CD4-positive, alpha-beta T cell treated with Interleukin-4 for 1 hour (primary cell): ENCODE measurements around the gene PTHLH.

Experiments
- DNase-seq, 2 donors: peaks; one replicate each; pipeline ENCODE4 v3.0.0-alpha.2; 2020 to 2022

PTHLH gene

GRCh38 chr12:27973487-27973890 lies 956 bp upstream of the PTHLH start:
- DNase-seq: no peak

DNA sequence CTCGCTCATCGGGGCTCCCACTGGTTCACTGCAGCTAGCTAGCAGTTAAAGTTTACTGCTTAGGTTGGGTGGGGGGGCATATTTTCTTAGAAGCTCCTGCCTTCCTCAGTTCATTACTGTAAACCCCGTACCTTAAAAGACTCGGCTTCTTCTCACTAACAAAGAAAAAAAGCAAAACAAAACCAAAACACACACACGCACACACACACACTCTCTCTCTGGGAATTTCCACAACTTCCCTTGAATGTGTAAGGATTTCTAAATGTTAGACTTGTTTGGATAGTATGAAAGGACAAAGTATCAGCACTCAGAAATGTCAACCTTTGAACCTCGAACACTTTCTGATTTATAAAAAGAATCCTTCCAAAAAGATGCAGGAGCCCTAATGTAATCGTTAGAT lies 927 bp downstream of the PTHLH start:
- no peak for DNase-seq

DNA sequence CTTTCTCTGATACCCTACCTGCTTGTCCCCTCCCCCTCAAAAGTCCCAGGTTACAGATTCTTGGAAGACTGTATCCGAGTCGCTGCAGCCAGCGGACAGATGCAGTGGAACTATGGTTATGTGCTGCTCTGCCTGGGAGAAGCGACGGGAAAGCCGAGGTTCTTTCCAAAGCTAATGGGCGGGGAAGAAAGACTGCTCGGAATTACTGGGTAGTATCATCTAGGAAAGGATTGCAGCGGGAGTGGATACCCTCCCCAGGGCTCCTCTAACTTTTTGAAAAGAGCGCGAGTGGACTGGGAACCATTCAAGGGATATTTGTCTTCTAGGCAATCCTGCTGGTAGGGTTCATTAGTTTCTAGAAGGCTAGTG lies 1.4 kb downstream of the PTHLH start:
- no peak for DNase-seq

DNA sequence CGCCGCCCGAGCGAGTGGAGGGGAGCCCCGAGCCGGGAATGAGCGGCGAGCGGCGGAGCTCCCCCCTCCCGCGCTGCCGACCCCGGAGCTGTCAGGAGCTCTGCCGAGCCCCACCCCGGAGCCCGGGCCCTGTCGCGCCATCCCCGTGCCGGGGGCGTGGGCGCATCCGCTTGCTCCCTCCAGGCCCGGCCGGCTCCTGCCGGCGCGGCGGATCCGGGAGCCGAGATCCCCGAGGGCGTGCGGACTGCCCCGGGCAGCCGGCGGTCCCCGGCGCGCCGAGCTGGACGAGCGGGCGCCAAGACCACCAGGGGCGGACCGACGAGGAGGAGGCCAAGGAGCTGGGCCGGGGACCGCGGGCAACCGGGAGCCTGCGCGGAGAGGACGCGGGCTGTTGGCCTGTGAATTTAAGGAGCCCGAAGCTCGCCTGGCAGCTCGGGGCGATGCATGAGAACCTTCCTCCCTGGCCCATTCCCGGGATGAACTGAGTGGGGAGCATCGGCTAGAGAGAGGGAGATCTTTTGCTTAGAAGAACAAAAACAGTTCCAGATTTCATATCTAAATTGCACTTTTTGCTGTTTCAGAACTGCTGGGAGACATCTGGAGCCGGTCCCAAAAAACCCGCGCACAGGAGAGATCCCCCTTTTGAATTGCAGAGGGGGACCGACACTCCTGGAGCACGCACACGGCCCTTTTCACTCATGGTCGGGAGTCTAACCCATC lies 2.0 kb downstream of the PTHLH start:
- DNase-seq: no peak

- peak; percentile 14 to 24 for DNase-seq
Observed at GRCh38 chr12:27969624-27970400, 2.7 kb downstream of the PTHLH start.

GRCh38 chr12:27968972-27969623 lies 3.4 kb downstream of the PTHLH start:
- no peak for DNase-seq

DNA sequence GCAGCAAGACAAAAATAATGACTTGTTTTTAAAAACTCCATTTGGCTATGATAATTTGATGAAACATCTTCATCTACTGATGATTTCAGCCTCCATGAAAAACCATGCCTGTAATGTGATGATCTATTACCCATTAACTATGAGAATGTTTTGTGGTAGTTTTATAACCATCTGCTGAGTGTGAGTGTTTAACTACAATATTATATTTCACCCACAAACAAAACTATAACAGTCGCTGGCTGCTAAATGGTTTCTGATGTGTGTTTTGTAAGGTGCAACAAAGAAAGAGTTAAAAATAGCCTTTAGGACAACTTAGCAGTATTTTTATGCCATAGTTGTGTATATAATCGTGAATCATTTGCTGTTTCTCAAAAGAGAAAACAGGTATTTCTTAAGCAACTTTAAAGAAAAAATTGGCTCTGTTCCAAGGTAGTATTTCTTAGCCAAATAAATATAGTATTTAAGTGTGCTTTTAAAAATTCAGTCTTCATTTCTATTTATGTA lies 4.9 kb downstream of the PTHLH start:
- no peak for DNase-seq

- DNase-seq: no peak
Observed at GRCh38 chr12:27966870-27967269, 5.7 kb downstream of the PTHLH start.

GRCh38 chr12:27965966-27966365 lies 6.6 kb downstream of the PTHLH start:
- no peak for DNase-seq

- no peak for DNase-seq
Observed at GRCh38 chr12:27965411-27965810, 7.1 kb downstream of the PTHLH start.

GRCh38 chr12:27964123-27964522 lies 8.4 kb downstream of the PTHLH start:
- DNase-seq: no peak

DNA sequence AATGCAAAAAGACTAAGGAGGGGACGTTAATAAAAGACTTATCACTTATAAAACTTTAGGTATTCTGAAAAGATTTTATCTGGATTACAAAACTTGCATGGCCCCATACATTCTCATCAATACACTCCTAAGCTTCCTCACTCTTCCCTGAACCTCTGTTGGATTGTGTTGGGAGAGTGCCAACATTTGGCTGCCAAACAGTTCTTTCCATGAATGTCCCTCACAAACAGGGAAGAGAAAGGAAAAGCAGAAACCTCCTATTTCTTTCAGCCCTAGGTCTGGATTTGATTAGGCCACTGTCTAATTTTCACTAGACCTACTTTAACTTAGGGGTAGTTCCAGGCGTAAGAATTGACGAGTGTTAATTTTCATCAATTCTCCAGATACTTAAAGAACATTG lies 11.7 kb downstream of the PTHLH start:
- no peak for DNase-seq

- DNase-seq: no peak
Observed at GRCh38 chr12:27958675-27959074, 13.9 kb downstream of the PTHLH start.

- DNase-seq: no peak
Observed at GRCh38 chr12:27957366-27957765, 15.2 kb downstream of the PTHLH start.

GRCh38 chr12:27953817-27954216 lies 18.7 kb downstream of the PTHLH start:
- DNase-seq: no peak

- no peak for DNase-seq
Observed at GRCh38 chr12:27953348-27953747, 19.2 kb downstream of the PTHLH start.

DNA sequence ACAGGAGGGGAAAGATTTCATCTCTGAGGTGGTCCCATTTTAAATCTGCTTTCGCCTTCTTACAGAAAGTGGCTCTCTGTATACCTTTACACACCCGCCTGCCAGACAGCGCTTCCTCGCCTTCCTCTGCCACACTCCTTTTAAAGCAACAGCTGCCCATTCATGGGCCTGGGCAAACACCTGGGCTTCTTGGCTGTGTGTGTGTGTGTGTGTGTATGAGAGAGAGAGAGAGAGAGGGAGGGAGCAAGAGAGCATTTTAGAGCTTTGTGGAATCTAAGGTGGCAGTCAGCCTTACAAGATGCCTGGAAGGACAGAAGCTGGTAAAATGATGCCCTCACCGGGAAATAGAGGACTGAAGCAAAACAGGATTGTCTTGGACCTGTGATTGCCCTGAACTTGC lies 20.0 kb downstream of the PTHLH start:
- no peak for DNase-seq

DNA sequence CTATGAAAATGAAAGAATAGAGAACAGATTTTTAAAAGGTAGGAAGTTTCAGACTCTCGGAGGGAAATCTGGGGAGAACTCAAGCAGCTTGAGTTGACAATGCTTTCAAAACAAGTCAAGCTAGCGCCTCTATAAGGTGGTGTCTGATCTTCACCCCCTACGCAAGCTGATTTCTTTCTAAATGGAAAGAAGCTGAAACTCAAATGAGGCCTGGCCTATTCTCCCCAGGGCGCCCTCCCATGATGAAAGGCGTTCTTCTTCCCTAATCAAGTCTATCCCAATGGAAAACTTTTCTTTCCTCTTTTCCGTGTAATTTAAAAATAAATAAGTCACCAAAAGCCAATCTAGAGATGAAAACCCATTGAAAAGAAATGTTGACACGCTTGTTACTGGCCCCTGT lies 20.6 kb downstream of the PTHLH start:
- DNase-seq: no peak

GRCh38 chr12:27946421-27946820 lies 26.1 kb downstream of the PTHLH start:
- no peak for DNase-seq

- peak; percentile 51 to 65 for DNase-seq
Observed at GRCh38 chr12:27940756-27941402, 31.7 kb downstream of the PTHLH start.

DNA sequence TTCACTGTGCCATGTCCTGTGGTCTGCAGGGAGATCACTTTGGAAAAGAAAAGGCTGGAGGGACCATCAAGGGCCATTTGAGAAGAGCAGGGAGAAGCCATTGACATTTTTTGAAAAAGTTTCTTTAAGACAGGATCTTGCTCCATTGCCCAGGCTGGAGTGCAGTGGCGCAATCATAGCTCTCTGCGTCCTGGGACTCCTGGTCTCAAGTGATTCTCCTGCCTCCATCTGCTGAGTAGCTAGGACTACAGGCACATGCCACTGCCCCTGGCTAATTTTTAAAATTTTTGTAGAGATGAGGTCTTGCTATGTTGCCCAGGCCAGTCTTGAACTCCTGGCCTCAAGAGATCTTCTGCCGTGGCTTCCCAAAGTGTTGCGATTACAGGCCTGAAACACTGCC lies 32.3 kb downstream of the PTHLH start:
- no peak for DNase-seq

- no peak for DNase-seq
Observed at GRCh38 chr12:27937768-27938167, 34.8 kb downstream of the PTHLH start.

DNA sequence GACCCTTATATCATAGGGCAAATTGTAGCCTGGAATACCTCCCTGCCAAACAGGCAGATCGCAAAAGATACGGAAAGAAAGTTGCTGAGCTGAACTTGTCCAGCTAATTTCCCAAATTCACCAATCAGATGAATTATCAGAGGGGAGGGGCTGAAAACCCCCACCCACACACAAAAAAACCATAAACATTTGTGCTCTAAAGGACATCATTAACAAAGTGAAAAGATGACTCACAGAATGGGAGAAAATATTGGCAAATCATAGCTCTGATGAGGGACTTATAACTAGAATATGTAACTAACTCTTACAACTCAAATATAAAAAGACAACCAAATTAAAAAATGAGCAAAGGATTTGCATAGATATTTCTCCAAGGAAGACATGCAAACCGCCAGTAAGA lies 36.3 kb downstream of the PTHLH start:
- no peak for DNase-seq
